Spinal cord (tissue), 10 donors: ENCODE measurements around the gene C22orf42. TPM values are rescaled to one million over a fixed set of nuclear protein-coding genes. Genes with fewer than 3 reads are reported as not detected.
A peak's percentile ranks its signal among the peaks of the same experiment; 100 is the strongest.

Experiments used
- DNase-seq, 6 donors: peaks; one replicate each; pipeline versions ENCODE4 v3.0.0 to v3.0.0-alpha.2; 2013 to 2015; ENCODE audit warnings: low spot score in 6 of 6, low read depth in 4 of 6
- H3K27ac ChIP-seq: one replicate; pipeline ENCODE4 v1.5.1; 2013; ENCODE audit warnings: low read depth, low read length, control low read depth
- H3K27me3 ChIP-seq: one replicate; pipeline ENCODE4 v1.6.1; 2013; ENCODE audit warnings: low read length; ENCODE audit not compliant: control insufficient read depth, insufficient read depth
- H3K36me3 ChIP-seq: one replicate; pipeline ENCODE4 v1.6.1; 2013; ENCODE audit warnings: low read length; ENCODE audit not compliant: control insufficient read depth, insufficient read depth
- H3K4me1 ChIP-seq: one replicate; pipeline ENCODE4 v1.6.1; 2013; ENCODE audit warnings: low read length; ENCODE audit not compliant: control insufficient read depth, insufficient read depth
- H3K4me3 ChIP-seq: one replicate; pipeline ENCODE4 v1.5.1; 2013; ENCODE audit warnings: low read depth, low read length, control low read depth
- H3K9me3 ChIP-seq: one replicate; pipeline ENCODE4 v1.6.1; 2013; ENCODE audit warnings: low read length; ENCODE audit not compliant: control insufficient read depth, insufficient read depth
- WGBS: methylation state at CpG from one replicate; pipeline ENCODE4 v1.1.5; 2013; ENCODE audit warnings: missing lambda C conversion rate; ENCODE audit not compliant: insufficient coverage; 5-methylcytosine and 5-hydroxymethylcytosine counted together
- long read RNA-seq, 4 donors: transcript quantifications; one replicate each; lab custom pipeline, GENCODE V29; 2026
- polyA plus RNA-seq, 2 donors: library from polyadenylated mRNA; unstranded; fragments of 120-200 nt; gene quantifications; one replicate each; pipeline ENCODE4 v1.2.1, GENCODE V29; 2013; ENCODE audit not compliant: insufficient read length in 2 of 2
- total RNA-seq, 2 donors: library from RNA; depleted of rRNA in 1 of 2; stranded (reverse); fragments of 120-200 nt in 1 of 2; fragments of >200 nt in 1 of 2; gene quantifications; one replicate each; pipeline versions ENCODE4 v1.2.3 to v1.2.4, GENCODE V29; 2013 to 2014
- donor health status: healthy.

The C22orf42 gene
- 1 to 10 TPM; 1.8 to 2.8 TPM for total RNA-seq
- 1 to 10 TPM; 4.0 to 5.8 TPM for polyA plus RNA-seq
- long read RNA-seq, donor 1: 0 reads
- long read RNA-seq, donor 2: 0 reads
- long read RNA-seq, donor 3, partial matches to known transcripts: 0 of 2 reads
- long read RNA-seq, donor 3, other reads (novel, unspliced or antisense): 0 of 2 reads
- long read RNA-seq, donor 4: 0 reads

GRCh38 chr22:32158712-32159533 is at the start of gene C22orf42:
Gene C22orf42, minus strand, starts transcription at chr22:32159303. Its CDS starts 88 bp downstream, at chr22:32159215.
- DNase-seq: peak in 3 of 6 donors; percentile 9 to 82 (median 21)
- Histone ChIP-seq H3K27me3 (no peaks in the 10 kb centered on the region), H3K27ac (no peak within 1 kb of the TSS), H3K36me3 (no peaks in the 10 kb centered on the region), H3K9me3 (no peaks in the 10 kb centered on the region), H3K4me1 (no peaks in the 10 kb centered on the region), H3K4me3 (no peak within 1 kb of the TSS)
- WGBS: 50% methylated on average over 7 of the region's 12 CpGs

- no peaks in the 10 kb centered on the region for H3K9me3 ChIP-seq
- no peak overlapping the region for H3K27ac ChIP-seq
- DNase-seq: no peak
- peaks cover 5% of the 10 kb centered on the region for H3K36me3 ChIP-seq
- peaks cover 31% of the 10 kb centered on the region for H3K4me1 ChIP-seq
- no peak overlapping the region for H3K4me3 ChIP-seq
- WGBS: 84% methylated on average over 3 of the region's 3 CpGs
- peaks cover 7% of the 10 kb centered on the region for H3K27me3 ChIP-seq
These were observed 49.6 kb upstream of the C22orf42 start for GRCh38 chr22:32208681-32209080.

GRCh38 chr22:32207971-32208480 is 48.9 kb upstream of the C22orf42 start:
- H3K4me1 ChIP-seq: peaks cover 38% of the 10 kb centered on the region
- no peak overlapping the region for H3K4me3 ChIP-seq
- peaks cover 14% of the 10 kb centered on the region for H3K27me3 ChIP-seq
- H3K27ac ChIP-seq: no peak overlapping the region
- DNase-seq: no peak
- H3K9me3 ChIP-seq: no peaks in the 10 kb centered on the region
- peaks cover 5% of the 10 kb centered on the region for H3K36me3 ChIP-seq
- 77% methylated on average over 4 of the region's 4 CpGs for WGBS

GRCh38 chr22:32206774-32207758 is 48.0 kb upstream of the C22orf42 start:
- Histone ChIP-seq H3K27me3 (peaks cover 18% of the 10 kb centered on the region), H3K4me1 (peaks cover 47% of the 10 kb centered on the region), H3K9me3 (no peaks in the 10 kb centered on the region), H3K36me3 (peaks cover 5% of the 10 kb centered on the region), H3K4me3 (no peak overlapping the region), H3K27ac (no peak overlapping the region)
- 89% methylated on average over 21 of the region's 22 CpGs for WGBS
- peak in 1 of 6 donors; percentile 23 for DNase-seq

GRCh38 chr22:32205974-32206773 is 47.1 kb upstream of the C22orf42 start:
- 95% methylated on average over 25 of the region's 30 CpGs for WGBS
- Histone ChIP-seq H3K27me3 (peaks cover 18% of the 10 kb centered on the region), H3K9me3 (no peaks in the 10 kb centered on the region), H3K36me3 (peaks cover 5% of the 10 kb centered on the region), H3K4me3 (no peak overlapping the region), H3K4me1 (peaks cover 47% of the 10 kb centered on the region), H3K27ac (no peak overlapping the region)
- DNase-seq: no peak

- Histone ChIP-seq H3K36me3 (peaks cover 5% of the 10 kb centered on the region), H3K9me3 (no peaks in the 10 kb centered on the region), H3K4me1 (peaks cover 47% of the 10 kb centered on the region), H3K27me3 (peaks cover 18% of the 10 kb centered on the region), H3K27ac (no peak within 1 kb of the TSS), H3K4me3 (peak within 1 kb of the TSS; percentile 21)
- peak in 3 of 6 donors; percentile 16 to 95 (median 24) for DNase-seq
- 81% methylated on average over 35 of the region's 41 CpGs for WGBS
These were observed 46.0 kb upstream of the C22orf42 start, which contains the start of gene RFPL2 for GRCh38 chr22:32204856-32205722. Gene RFPL2, minus strand, starts transcription at chr22:32205073. Its CDS starts 2,622 bp downstream, at chr22:32202451.

GRCh38 chr22:32204040-32204855 is 45.1 kb upstream of the C22orf42 start:
- H3K4me1 ChIP-seq: peaks cover 51% of the 10 kb centered on the region
- DNase-seq: peak in 2 of 6 donors; percentile 20 to 79
- WGBS: 48% methylated on average over 39 of the region's 42 CpGs
- peaks cover 18% of the 10 kb centered on the region for H3K27me3 ChIP-seq
- H3K9me3 ChIP-seq: no peaks in the 10 kb centered on the region
- peak overlapping the region; percentile 21 for H3K4me3 ChIP-seq
- peaks cover 5% of the 10 kb centered on the region for H3K36me3 ChIP-seq
- H3K27ac ChIP-seq: no peak overlapping the region
